ENCODE data around the gene STARD13.

STARD13 gene

DNA sequence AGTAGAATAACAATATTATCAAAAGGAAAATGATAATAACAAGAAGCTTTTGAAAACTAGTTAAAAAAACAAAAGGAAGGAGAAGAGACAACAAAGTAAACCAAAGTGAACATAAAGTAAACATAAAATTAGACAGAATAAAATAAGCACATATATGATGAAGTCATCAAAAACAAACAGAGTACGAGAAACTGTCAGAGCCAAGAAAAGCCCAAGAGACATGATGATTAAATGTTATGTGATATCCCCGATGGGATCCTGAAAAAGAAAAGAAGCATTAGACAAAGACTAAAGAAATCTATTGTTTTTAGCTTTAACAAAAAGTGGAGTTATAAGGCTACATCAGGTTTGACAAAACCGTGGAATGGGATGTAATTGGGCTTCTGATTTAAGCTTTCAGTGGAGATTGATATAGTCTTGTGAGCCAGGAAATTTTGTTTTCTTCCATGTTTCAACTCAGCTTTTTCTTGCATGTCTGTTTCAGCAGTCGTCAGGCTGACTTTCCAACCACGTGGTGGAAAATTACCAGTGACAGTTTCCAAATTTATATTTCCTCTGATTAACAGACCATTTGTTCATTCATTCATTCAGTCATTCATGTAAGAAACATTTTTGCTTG, 204.5 kb downstream of the STARD13 start:
- DNase-seq (ENCODE audit: low read depth, low spot score), result no peak
- H3K4me3 ChIP-seq (ENCODE audit: low read depth, low read length), result no peak overlapping the region
- ChIA-PET POLR2A (no interaction called here), CTCF (interaction anchor here (1.1 to 1.2 kb wide), 2 partner anchors 11 to 23 kb away, joined by 3 read pairs; no protein-coding TSS in a partner anchor)
- TF ChIP-seq, protein P1, sequence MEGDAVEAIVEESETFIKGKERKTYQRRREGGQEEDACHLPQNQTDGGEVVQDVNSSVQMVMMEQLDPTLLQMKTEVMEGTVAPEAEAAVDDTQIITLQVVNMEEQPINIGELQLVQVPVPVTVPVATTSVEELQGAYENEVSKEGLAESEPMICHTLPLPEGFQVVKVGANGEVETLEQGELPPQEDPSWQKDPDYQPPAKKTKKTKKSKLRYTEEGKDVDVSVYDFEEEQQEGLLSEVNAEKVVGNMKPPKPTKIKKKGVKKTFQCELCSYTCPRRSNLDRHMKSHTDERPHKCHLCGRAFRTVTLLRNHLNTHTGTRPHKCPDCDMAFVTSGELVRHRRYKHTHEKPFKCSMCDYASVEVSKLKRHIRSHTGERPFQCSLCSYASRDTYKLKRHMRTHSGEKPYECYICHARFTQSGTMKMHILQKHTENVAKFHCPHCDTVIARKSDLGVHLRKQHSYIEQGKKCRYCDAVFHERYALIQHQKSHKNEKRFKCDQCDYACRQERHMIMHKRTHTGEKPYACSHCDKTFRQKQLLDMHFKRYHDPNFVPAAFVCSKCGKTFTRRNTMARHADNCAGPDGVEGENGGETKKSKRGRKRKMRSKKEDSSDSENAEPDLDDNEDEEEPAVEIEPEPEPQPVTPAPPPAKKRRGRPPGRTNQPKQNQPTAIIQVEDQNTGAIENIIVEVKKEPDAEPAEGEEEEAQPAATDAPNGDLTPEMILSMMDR (IDR thresholded peaks at IDR 0.05; ENCODE audit: insufficient read depth, low read length, missing control alignments), result no peak

DNA sequence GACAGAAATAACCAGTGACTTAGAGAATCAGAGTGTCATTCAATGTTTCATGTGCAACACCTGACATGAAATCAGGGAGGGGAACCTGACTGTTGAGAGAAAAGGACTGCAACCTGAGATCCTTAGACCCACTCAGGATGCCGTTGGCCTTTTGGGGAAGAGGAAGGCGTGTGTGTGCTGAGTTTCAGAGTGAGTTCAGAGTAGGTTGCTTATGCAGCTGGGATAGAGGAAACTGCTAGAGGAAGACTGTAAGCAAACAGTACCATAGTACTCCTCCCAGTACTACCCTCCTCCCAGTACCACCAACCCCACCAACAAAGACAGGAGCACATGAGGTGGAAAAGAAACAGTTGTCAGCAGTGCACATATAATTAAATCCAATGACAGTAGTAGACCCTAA, 205.6 kb downstream of the STARD13 start:
- no peak for DNase-seq (ENCODE audit: low read depth, low spot score)
- no peak overlapping the region for H3K4me3 ChIP-seq (ENCODE audit: low read depth, low read length)
- POLR2A ChIA-PET, result no interaction called here
- TF ChIP-seq, protein P1 (IDR thresholded peaks at IDR 0.05; ENCODE audit: insufficient read depth, low read length, missing control alignments), result no peak
- CTCF ChIA-PET, result interaction anchor here (1.1 kb wide), 1 partner anchor 22 kb away, joined by 3 read pairs; no protein-coding TSS in a partner anchor

DNA sequence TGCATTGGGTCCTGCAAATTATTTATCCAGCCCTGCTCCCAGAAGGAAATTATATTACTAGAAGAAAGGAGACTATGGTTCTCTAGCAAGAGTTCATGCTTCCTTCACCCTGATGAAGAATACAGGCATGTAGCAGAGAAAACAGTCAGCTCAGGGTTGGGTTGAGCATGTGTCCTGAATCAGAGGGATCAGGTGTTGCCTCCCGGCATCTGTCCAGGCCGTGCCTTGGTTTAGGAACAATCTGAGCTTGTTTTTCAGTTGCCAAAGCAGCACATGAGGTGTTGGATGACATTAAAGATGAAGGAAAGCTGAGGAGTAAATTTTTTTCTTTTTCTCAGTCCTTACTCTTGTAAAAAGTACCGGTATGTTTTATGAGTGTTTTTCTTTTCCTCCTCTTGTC, 207.3 kb downstream of the STARD13 start:
- ChIA-PET CTCF (interaction anchor here (1.2 kb wide), 1 partner anchor 16 kb away, joined by 3 read pairs; no protein-coding TSS in a partner anchor), POLR2A (no interaction called here)
- DNase-seq (ENCODE audit: low read depth, low spot score), result no peak
- TF ChIP-seq, protein P1 (IDR thresholded peaks at IDR 0.05; ENCODE audit: insufficient read depth, low read length, missing control alignments), result no peak
- H3K4me3 ChIP-seq (ENCODE audit: low read depth, low read length), result no peak overlapping the region

DNA sequence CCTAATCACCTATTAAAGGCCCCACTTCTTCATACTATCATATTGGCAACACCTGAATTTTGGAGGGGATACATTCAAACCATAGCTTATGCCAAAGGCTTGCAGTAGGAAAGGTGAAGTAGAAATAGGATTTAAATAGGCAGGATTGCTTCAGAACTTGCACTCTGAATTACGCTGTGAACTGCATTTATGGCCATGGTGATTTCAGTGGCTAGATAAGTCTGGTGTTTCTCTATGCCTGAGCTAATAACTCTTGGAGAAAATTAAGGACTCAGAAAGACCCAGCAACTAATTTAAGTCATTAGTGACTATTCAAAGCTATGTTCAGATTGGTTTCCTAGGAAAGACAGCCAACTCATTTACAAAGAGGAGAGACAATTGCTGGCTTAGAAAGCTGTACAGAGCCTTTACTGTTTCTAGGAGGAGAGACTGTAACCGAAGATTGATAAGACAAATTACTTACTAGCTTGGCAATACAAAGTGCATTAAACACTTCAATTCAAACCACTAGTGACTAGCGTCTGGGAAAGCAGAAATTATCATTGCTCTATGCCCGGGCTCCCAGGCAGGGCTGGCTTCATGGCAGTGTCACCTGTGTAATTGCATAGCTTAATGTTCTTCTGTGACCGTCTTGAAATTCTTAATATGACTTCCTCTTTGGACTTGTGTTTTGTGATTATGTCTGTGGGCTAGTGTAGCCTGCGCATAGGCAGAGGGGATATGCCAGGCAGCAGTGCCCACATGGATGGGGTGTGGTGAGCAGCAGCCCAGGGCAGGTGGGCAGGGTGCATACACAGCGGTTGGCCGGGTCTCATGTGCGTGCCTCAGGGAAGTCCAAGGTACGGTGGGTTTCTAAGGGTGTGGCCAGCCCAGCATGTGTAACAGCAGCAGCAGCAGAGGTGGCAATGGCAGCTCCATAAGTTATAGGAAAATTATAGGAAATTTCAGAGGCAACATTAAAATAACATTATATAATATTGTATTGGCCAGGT, 209.3 kb downstream of the STARD13 start:
- POLR2A ChIA-PET, result no interaction called here
- DNase-seq (ENCODE audit: low read depth, low spot score), result no peak
- TF ChIP-seq, protein P1 (IDR thresholded peaks at IDR 0.05; ENCODE audit: insufficient read depth, low read length, missing control alignments), result no peak
- H3K4me3 ChIP-seq (ENCODE audit: low read depth, low read length), result no peak overlapping the region
- CTCF ChIA-PET, result no interaction called here

DNA sequence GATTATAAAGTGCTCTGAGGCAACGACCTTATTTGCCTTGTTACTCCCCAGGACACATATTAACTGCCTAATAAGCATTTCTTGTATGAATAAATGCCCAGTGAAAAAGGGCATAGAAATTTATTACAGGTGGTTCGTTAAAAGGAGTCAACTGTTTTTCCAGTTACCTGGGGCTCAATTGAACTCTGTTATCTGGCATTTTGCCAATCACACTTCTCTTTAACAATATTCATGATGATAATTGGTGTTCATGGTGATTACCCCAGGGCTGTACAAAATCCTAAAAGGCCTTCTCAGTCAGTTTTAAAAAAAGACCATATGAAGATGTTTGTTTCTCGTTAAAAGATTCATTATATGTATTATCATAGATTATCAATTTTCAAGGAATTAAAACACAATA, 212.2 kb downstream of the STARD13 start:
- ChIA-PET POLR2A (no interaction called here), CTCF (no interaction called here)
- TF ChIP-seq, protein P1 (IDR thresholded peaks at IDR 0.05; ENCODE audit: insufficient read depth, low read length, missing control alignments), result no peak
- no peak overlapping the region for H3K4me3 ChIP-seq (ENCODE audit: low read depth, low read length)
- DNase-seq (ENCODE audit: low read depth, low spot score), result no peak

DNA sequence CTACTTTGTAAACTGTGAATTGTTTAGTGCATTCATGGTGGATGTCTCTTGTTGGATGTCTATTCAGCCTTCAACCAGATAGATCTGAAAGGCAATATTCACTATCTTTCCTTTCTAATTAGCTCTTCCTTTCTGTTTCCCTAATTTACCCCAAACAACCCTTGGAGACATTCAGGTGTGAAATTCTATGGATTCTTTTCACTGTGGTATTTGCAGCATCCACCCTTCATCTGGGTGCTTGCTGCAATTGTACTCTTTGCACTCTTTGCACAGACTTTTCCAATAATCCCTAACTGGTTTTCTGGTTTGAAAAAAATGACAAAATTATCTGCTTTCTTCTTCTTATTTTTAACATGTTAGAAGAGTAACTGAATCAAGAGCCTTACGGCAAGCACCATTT, 212.8 kb downstream of the STARD13 start:
- TF ChIP-seq, protein P1 (IDR thresholded peaks at IDR 0.05; ENCODE audit: insufficient read depth, low read length, missing control alignments), result no peak
- DNase-seq (ENCODE audit: low read depth, low spot score), result no peak
- ChIA-PET CTCF (no interaction called here), POLR2A (no interaction called here)
- no peak overlapping the region for H3K4me3 ChIP-seq (ENCODE audit: low read depth, low read length)

Measured in AG04449 (cell line).